Suprapubic skin (tissue), 4 donors: Measurements from ENCODE around the gene TXN2. TPM values are rescaled to one million over a fixed set of nuclear protein-coding genes. Genes with fewer than 3 reads are reported as not detected.

Experiments
- DNase-seq, 2 donors: peaks; one replicate each; pipeline ENCODE4 v3.0.0-alpha.2; 2019; ENCODE audit warnings: low spot score in 2 of 2
- H3K27ac ChIP-seq: fragments of 200-600 bp; sonication (generic); one replicate; pipeline ENCODE4 v1.5.1; 2019
- H3K27me3 ChIP-seq: fragments of 200-600 bp; sonication (generic); one replicate; pipeline ENCODE4 v1.5.1; 2019
- H3K36me3 ChIP-seq: fragments of 200-600 bp; sonication (generic); one replicate; pipeline ENCODE4 v1.5.1; 2019
- H3K4me1 ChIP-seq: fragments of 200-600 bp; sonication (generic); one replicate; pipeline ENCODE4 v1.5.1; 2019
- H3K4me3 ChIP-seq: fragments of 200-600 bp; sonication (generic); one replicate; pipeline ENCODE4 v1.5.1; 2019; ENCODE audit warnings: mild to moderate bottlenecking
- H3K9me3 ChIP-seq: fragments of 200-600 bp; sonication (generic); one replicate; pipeline ENCODE4 v1.5.1; 2019
- WGBS: methylation state at CpG from one replicate; pipeline ENCODE4 v1.1.5; 2018; 5-methylcytosine and 5-hydroxymethylcytosine counted together
- total RNA-seq, 4 donors: library from RNA; depleted of rRNA; stranded (reverse); fragments of >200 nt; gene quantifications; one replicate each; pipeline ENCODE4 v1.1.0, GENCODE V29; 2016
- TF ChIP-seq, protein P1 (sequence below), 2 donors: fragments of 200-600 bp in 1 of 2; fragments of 450-650 bp in 1 of 2; sonication (generic) in 1 of 2; IDR thresholded peaks; one replicate each; pipeline ENCODE4 v1.5.1; 2016 to 2019; ENCODE audit warnings: antibody characterized with exemption in 2 of 2, mild to moderate bottlenecking in 1 of 2, moderate library complexity in 1 of 2

TXN2 gene
- total RNA-seq, 4 donors from 2014 or later, result 50.7 to 73.5 (median 61.3) TPM

DNA sequence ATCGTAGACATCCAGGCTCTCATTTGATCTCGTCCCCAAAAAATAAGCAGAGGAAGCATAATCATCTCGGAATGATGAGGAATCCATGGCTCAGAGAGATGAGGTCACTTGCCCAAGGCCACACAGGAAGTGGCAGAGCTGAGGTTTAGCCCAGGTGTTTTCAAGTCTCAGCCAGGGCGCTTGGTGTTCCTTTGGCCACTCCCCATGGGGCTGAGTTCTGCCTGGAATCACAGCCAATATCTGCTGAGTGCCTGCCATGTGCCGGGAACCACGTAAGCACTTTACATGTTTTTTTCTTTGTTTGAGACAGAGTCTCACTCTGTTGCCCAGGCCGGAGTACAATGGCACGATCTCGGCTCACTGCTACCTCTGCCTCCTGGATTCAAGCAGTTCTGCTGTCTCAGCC is 64.2 kb downstream of the TXN2 start:
- no peaks in the 10 kb centered on the region for H3K36me3 ChIP-seq
- 26% methylated on average over 7 of the region's 9 CpGs for WGBS
- TF ChIP-seq, protein P1, sequence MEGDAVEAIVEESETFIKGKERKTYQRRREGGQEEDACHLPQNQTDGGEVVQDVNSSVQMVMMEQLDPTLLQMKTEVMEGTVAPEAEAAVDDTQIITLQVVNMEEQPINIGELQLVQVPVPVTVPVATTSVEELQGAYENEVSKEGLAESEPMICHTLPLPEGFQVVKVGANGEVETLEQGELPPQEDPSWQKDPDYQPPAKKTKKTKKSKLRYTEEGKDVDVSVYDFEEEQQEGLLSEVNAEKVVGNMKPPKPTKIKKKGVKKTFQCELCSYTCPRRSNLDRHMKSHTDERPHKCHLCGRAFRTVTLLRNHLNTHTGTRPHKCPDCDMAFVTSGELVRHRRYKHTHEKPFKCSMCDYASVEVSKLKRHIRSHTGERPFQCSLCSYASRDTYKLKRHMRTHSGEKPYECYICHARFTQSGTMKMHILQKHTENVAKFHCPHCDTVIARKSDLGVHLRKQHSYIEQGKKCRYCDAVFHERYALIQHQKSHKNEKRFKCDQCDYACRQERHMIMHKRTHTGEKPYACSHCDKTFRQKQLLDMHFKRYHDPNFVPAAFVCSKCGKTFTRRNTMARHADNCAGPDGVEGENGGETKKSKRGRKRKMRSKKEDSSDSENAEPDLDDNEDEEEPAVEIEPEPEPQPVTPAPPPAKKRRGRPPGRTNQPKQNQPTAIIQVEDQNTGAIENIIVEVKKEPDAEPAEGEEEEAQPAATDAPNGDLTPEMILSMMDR (IDR thresholded peaks at IDR 0.05), result no peak

More for the DNA sequence above, 64.2 kb downstream of the TXN2 start:
- Histone ChIP-seq H3K27ac (no peak overlapping the region), H3K4me3 (no peak overlapping the region), H3K4me1 (peaks cover 12% of the 10 kb centered on the region), H3K9me3 (no peaks in the 10 kb centered on the region), H3K27me3 (no peaks in the 10 kb centered on the region)
- no peak for DNase-seq

Other genes starting within 250 kb of the TXN2 start
- 10 to 100 TPM; 15.3 to 21.8 (median 17.1) TPM for gene APOL2, start 242.1 kb downstream of the TXN2 start, total RNA-seq
- gene APOL1, start 228.5 kb downstream of the TXN2 start, total RNA-seq, result 1 to 10 TPM; 1.2 to 7.3 (median 3.0) TPM
- gene MYH9, start 93.7 kb downstream of the TXN2 start, total RNA-seq, result 100 to 1,000 TPM; 284 to 323 (median 294) TPM
- gene FOXRED2, start 25.4 kb upstream of the TXN2 start, total RNA-seq, result 10 to 100 TPM; 11.4 to 20.9 (median 14.0) TPM
- 100 to 1,000 TPM; 247 to 409 (median 332) TPM for gene EIF3D, start 47.5 kb upstream of the TXN2 start, total RNA-seq
- not detected for gene CACNG2, start 222.1 kb upstream of the TXN2 start, total RNA-seq